Measurements from ENCODE around the gene MACROD2. TPM values are rescaled to one million over a fixed set of nuclear protein-coding genes. Genes with fewer than 3 reads are reported as not detected.

Gene MACROD2
- total and polyA plus RNA-seq, 11 donors, result 0.54 to 5.4 (median 2.4) TPM

- TF ChIP-seq CTCF (IDR thresholded peaks at IDR 0.05) (no peak), POLR2A (IDR thresholded peaks at IDR 0.05) (no peak)
- no peak for ATAC-seq
- no peaks in the 10 kb centered on the region for H3K4me1 ChIP-seq
- DNase-seq, result no peak
- no peak overlapping the region for H3K27ac ChIP-seq
- no peaks in the 10 kb centered on the region for H3K36me3 ChIP-seq
- H3K27me3 ChIP-seq, result no peaks in the 10 kb centered on the region
- intact Hi-C loops (cut with DNase I), result no loop called here
- H3K4me3 ChIP-seq, result no peak overlapping the region
- no peaks in the 10 kb centered on the region for H3K9me3 ChIP-seq
Measured at GRCh38 chr20:14882846-14883245, 887.5 kb downstream of the MACROD2 start.

DNA sequence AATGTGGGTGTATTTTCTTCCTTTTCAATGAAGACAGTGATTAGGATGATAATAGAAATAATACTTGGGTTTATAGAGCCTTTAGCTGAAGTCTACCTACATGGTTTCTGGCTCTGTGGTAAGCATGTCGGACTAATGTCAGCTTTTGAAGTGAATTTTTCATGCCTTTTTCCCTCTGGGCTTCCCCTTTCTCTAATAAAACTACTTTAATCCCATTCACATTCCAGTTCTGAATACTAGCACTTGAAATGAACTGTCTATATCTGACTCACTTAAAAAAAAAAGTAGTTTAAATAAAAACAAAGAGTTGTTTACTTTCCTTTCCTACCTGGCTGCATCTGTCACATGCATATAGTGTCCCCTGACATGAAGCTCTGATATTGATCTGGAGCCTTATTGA, 888.0 kb downstream of the MACROD2 start:
- H3K4me3 ChIP-seq, result no peak overlapping the region
- DNase-seq, result no peak
- intact Hi-C loops (cut with DNase I), result no loop called here
- no peak overlapping the region for H3K27ac ChIP-seq
- TF ChIP-seq POLR2A (IDR thresholded peaks at IDR 0.05) (no peak), CTCF (IDR thresholded peaks at IDR 0.05) (no peak)
- no peaks in the 10 kb centered on the region for H3K9me3 ChIP-seq
- ATAC-seq, result no peak
- 56 to 76% (median 68%) methylated on average over 1 of the region's 1 CpG for WGBS, 4 donors
- no peaks in the 10 kb centered on the region for H3K4me1 ChIP-seq
- H3K27me3 ChIP-seq, result no peaks in the 10 kb centered on the region
- no peaks in the 10 kb centered on the region for H3K36me3 ChIP-seq

DNA sequence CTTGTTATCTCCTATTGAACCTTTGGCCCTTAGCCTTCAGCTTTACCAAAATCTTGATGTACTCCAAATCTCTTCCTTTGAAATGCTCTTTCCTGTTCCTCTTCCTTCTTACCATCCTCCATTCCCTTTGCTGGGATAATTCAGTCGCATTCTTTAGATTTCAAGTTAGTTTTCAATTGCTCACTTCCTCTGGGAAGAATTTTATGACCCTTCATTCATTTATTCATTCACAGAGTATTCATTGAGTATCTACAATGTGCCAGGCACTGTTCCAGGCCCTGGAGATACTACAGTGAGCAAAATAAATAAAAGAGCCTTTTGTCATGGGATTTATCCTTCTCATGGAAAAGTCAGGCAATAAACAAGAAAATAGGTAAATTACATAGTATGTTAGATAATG, 890.3 kb downstream of the MACROD2 start:
- Histone ChIP-seq H3K9me3 (no peaks in the 10 kb centered on the region), H3K4me1 (no peaks in the 10 kb centered on the region), H3K4me3 (no peak overlapping the region), H3K27me3 (no peaks in the 10 kb centered on the region), H3K27ac (no peak overlapping the region), H3K36me3 (no peaks in the 10 kb centered on the region)
- TF ChIP-seq CTCF (IDR thresholded peaks at IDR 0.05) (no peak), POLR2A (IDR thresholded peaks at IDR 0.05) (no peak)
- WGBS, 4 donors, result 71 to 89% (median 76%) methylated on average over 1 of the region's 1 CpG
- DNase-seq, result no peak
- intact Hi-C loops (cut with DNase I), result no loop called here
- ATAC-seq, result no peak

DNA sequence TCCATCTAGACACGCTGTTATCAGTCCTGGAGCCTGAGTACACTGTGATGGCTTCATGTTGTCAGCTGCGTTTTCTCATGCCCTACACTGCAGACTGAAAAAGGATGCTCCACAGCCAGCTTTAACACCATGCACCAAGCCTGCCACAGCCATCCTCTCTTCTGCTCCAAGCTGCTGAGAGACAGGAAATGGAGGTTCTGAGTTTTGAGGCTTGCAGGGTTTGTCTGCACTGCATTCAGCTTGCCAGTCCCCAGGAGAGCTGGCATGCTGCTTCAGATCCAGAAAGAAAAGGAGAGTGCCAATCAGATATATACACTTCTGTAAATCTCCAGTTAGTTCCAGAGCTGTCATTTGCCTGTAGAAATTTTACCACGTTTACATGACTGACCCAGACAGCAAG, 892.8 kb downstream of the MACROD2 start:
- intact Hi-C loops (cut with DNase I), result no loop called here
- Histone ChIP-seq H3K9me3 (no peaks in the 10 kb centered on the region), H3K27me3 (no peaks in the 10 kb centered on the region), H3K4me3 (no peak overlapping the region), H3K27ac (no peak overlapping the region), H3K4me1 (no peaks in the 10 kb centered on the region), H3K36me3 (no peaks in the 10 kb centered on the region)
- WGBS, 4 donors, result 19 to 40% (median 32%) methylated on average over 3 of the region's 3 CpGs
- TF ChIP-seq CTCF (IDR thresholded peaks at IDR 0.05) (no peak), POLR2A (IDR thresholded peaks at IDR 0.05) (no peak)
- DNase-seq (no peak), ATAC-seq (no peak)
